ENCODE results near the gene TM6SF1. TPM values are rescaled to one million over a fixed set of nuclear protein-coding genes. Genes with fewer than 3 reads are reported as not detected.

TM6SF1 gene
- total and polyA plus RNA-seq, 2 of the 4 experiments (the other 2 are of a cell fraction): 1.6 to 1.9 TPM

- POLR2A ChIA-PET (ENCODE audit: unreplicated experiment): no interaction called here
Observed at GRCh38 chr15:83166830-83167229, 59.4 kb downstream of the TM6SF1 start.

More at GRCh38 chr15:83166830-83167229, 59.4 kb downstream of the TM6SF1 start:
- no peak overlapping the region for H3K23ac ChIP-seq (ENCODE audit: low read depth, low read length)
- H2BK5ac ChIP-seq (ENCODE audit: low read depth, low read length, poor library complexity, severe bottlenecking): no peak overlapping the region
- in situ Hi-C loops (cut with MboI; ENCODE audit: low sequenced_read_pairs): no loop called here
- peaks cover 5% of the 10 kb centered on the region for H3K9me3 ChIP-seq (ENCODE audit: control insufficient read depth, insufficient read depth, low read length)
- BruUV-seq (replicated peaks): no TSS peak
- no peak overlapping the region for H2AFZ ChIP-seq (replicated peaks; ENCODE audit: low read length, poor library complexity)
- no peak overlapping the region for H2BK120ac ChIP-seq (ENCODE audit: low read depth, low read length)
- peaks cover 29 to 62% of the 10 kb centered on the region in 2 experiments for H3K79me1 ChIP-seq (ENCODE audit: low read depth in 1 of 2, low read length in 2 of 2)
- no CpG with 5 or more reads among the region's 2 CpGs for WGBS, 2 experiments (ENCODE audit: extremely low coverage in 2 of 2, insufficient read length in 1 of 2)
- no peaks in the 10 kb centered on the region for H3K36me3 ChIP-seq (ENCODE audit: control insufficient read depth, insufficient read depth, low read length)
- no peak overlapping the region for H4K5ac ChIP-seq (ENCODE audit: low read depth, low read length)
- no peak overlapping the region for H3K9ac ChIP-seq (ENCODE audit: low read depth, low read length)
- no peak overlapping the region for H2BK20ac ChIP-seq (ENCODE audit: low read depth, low read length)
- dilution Hi-C loops (cut with HindIII; ENCODE audit: low sequenced_read_pairs, unreplicated experiment): no loop called here
- no peaks in the 10 kb centered on the region for H3K27me3 ChIP-seq (ENCODE audit: control insufficient read depth, insufficient read depth, low read length)
- H3K4ac ChIP-seq (ENCODE audit: low read depth, low read length): no peak overlapping the region
- no peak overlapping the region for H2BK15ac ChIP-seq (ENCODE audit: low read depth, low read length)
- no peak for DNase-seq
- H3K4me2 ChIP-seq (ENCODE audit: low read depth, low read length): no peak overlapping the region
- H4K91ac ChIP-seq (ENCODE audit: insufficient read depth, low read depth, low read length): no peak overlapping the region
- H2AK5ac ChIP-seq (ENCODE audit: low read depth, low read length): no peak overlapping the region
- no peak overlapping the region for H2AK9ac ChIP-seq (replicated peaks; ENCODE audit: low read depth, low read length, poor library complexity)
- H3K9me1 ChIP-seq (ENCODE audit: insufficient read depth, low read length): 0 out of 2 replicates have a peak, but pooled peaks cover 4% of the 10 kb centered on the region
- no peak for ATAC-seq (ENCODE audit: low read depth)
- H3K27ac ChIP-seq (ENCODE audit: insufficient read depth, low read length): no peak overlapping the region
- H3K4me3 ChIP-seq (ENCODE audit: insufficient read depth, low read depth, low read length): no peak overlapping the region
- TF ChIP-seq BHLHE40 (IDR thresholded peaks at IDR 0.05; ENCODE audit: low read depth, low read length): no peak
- TF ChIP-seq CEBPB (IDR thresholded peaks at IDR 0.05; ENCODE audit: low read depth, low read length): no peak
- no peak for TF ChIP-seq MAZ (IDR thresholded peaks at IDR 0.05; ENCODE audit: borderline replicate concordance, low read depth, low read length)
- TF ChIP-seq NFE2L2 (IDR thresholded peaks at IDR 0.05; ENCODE audit: low read depth, low read length): no peak
- no peak for TF ChIP-seq MXI1 (IDR thresholded peaks at IDR 0.05; ENCODE audit: borderline replicate concordance, low read depth, low read length)
- TF ChIP-seq RAD21 (IDR thresholded peaks at IDR 0.05; ENCODE audit: low read length): no peak
- TF ChIP-seq POLR2A (IDR thresholded peaks at IDR 0.05; ENCODE audit: low read depth, low read length): no peak
- TF ChIP-seq FOS (IDR thresholded peaks at IDR 0.05; ENCODE audit: low read depth, low read length): no peak
- TF ChIP-seq RFX5 (IDR thresholded peaks at IDR 0.05; ENCODE audit: low read depth, low read length): no peak
- TF ChIP-seq, protein P1, sequence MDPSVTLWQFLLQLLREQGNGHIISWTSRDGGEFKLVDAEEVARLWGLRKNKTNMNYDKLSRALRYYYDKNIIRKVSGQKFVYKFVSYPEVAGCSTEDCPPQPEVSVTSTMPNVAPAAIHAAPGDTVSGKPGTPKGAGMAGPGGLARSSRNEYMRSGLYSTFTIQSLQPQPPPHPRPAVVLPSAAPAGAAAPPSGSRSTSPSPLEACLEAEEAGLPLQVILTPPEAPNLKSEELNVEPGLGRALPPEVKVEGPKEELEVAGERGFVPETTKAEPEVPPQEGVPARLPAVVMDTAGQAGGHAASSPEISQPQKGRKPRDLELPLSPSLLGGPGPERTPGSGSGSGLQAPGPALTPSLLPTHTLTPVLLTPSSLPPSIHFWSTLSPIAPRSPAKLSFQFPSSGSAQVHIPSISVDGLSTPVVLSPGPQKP (IDR thresholded peaks at IDR 0.05; ENCODE audit: borderline replicate concordance, low read depth, low read length): no peak
- no peak for TF ChIP-seq CTCF (conservative IDR thresholded peaks at IDR 0.05; ENCODE audit: low read depth, low read length)
- TF ChIP-seq, protein P2, sequence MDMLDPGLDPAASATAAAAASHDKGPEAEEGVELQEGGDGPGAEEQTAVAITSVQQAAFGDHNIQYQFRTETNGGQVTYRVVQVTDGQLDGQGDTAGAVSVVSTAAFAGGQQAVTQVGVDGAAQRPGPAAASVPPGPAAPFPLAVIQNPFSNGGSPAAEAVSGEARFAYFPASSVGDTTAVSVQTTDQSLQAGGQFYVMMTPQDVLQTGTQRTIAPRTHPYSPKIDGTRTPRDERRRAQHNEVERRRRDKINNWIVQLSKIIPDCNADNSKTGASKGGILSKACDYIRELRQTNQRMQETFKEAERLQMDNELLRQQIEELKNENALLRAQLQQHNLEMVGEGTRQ (IDR thresholded peaks at IDR 0.05; ENCODE audit: low read depth, low read length): no peak
- TF ChIP-seq SMC3 (IDR thresholded peaks at IDR 0.05; ENCODE audit: low read depth, low read length): no peak
- no peak for TF ChIP-seq MAFK (IDR thresholded peaks at IDR 0.05; ENCODE audit: low read depth, low read length)
- no peak for TF ChIP-seq RCOR1 (IDR thresholded peaks at IDR 0.05; ENCODE audit: insufficient replicate concordance, low read length)
- no peak for TF ChIP-seq CHD1 (IDR thresholded peaks at IDR 0.05; ENCODE audit: low read depth, low read length)
- H4K20me1 ChIP-seq (ENCODE audit: insufficient read depth, low read length): peaks cover 15% of the 10 kb centered on the region; the same call in 1 of the 2 replicates
- H3K4me1 ChIP-seq (ENCODE audit: control insufficient read depth, insufficient read depth, low read length): peaks cover 4% of the 10 kb centered on the region; the same call in 1 of the 2 replicates
- no peak overlapping the region for H3K18ac ChIP-seq (ENCODE audit: low read depth, low read length)
- H4K8ac ChIP-seq (ENCODE audit: low read depth in 2 of 2, low read length in 2 of 2): no peak overlapping the region
- CTCF ChIA-PET: no interaction called here
- intact Hi-C loops (cut with micrococcal nuclease): no loop called here
- H3K56ac ChIP-seq (ENCODE audit: extremely low read depth, insufficient read depth, low read length): no peak overlapping the region
- H3K14ac ChIP-seq (replicated peaks; ENCODE audit: low read depth, low read length): no peak overlapping the region
